Islet precursor cell (in vitro differentiated cells): ENCODE results near the gene PKN3.

Experiments
- DNase-seq: peaks from one replicate; pipeline ENCODE4 v3.0.0-alpha.2; 2018

The PKN3 gene

DNA sequence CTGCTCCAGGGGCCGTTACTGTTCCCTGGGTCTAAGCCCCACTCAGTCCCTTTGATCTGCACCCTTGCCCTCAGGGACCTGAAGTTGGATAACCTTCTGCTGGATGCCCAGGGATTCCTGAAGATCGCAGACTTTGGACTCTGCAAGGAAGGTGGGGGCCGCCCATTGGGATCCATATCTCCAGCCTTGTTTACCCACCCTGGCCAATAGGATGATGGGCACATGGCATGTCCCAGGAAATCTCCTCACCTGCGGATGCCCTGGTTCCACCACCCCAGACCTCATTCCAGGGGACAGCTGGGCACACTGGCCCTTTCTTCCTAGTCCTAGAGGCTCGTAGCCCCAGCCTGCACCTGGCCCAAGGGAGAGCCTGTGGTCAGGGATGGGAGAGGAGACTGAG, 16.2 kb downstream of the PKN3 start:
- no peak for DNase-seq

- DNase-seq: peak; percentile 49
Observed at GRCh38 chr9:128719919-128720605, 17.8 kb downstream of the PKN3 start.

DNA sequence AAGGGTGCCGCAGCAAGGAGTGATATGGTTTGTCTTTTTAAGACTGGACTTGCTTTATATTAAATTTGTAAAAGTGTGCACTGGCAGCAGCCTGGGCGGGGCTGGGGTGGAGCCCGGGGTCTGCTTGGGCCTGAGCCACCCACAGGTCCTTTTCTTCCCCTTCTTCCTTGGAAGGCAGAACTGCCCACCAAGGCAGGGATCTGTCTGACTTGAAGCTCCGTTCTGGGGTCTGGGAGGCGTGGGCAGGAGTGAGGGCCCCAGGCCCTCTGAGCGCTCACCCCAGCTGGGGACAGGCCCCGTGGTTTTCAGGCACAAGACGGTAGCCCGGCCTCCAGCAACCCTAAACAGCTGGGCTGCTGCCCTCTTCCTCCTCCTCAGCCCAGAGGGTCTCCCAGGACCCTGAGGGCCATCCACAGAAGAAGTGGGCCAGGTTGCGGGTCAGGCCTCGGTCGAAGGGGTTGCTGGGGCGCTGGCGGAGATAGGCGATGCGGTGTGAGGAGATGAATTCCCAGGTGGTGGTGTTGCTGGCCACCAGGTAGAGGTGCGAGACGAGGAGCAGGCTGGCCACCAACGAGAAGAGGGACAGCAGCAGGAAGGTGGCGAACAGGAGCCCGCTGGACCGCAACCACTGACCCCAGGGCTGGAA, 18.7 kb downstream of the PKN3 start:
- DNase-seq: no peak

GRCh38 chr9:128721487-128722010, 19.2 kb downstream of the PKN3 start:
- peak; percentile 45 for DNase-seq

DNA sequence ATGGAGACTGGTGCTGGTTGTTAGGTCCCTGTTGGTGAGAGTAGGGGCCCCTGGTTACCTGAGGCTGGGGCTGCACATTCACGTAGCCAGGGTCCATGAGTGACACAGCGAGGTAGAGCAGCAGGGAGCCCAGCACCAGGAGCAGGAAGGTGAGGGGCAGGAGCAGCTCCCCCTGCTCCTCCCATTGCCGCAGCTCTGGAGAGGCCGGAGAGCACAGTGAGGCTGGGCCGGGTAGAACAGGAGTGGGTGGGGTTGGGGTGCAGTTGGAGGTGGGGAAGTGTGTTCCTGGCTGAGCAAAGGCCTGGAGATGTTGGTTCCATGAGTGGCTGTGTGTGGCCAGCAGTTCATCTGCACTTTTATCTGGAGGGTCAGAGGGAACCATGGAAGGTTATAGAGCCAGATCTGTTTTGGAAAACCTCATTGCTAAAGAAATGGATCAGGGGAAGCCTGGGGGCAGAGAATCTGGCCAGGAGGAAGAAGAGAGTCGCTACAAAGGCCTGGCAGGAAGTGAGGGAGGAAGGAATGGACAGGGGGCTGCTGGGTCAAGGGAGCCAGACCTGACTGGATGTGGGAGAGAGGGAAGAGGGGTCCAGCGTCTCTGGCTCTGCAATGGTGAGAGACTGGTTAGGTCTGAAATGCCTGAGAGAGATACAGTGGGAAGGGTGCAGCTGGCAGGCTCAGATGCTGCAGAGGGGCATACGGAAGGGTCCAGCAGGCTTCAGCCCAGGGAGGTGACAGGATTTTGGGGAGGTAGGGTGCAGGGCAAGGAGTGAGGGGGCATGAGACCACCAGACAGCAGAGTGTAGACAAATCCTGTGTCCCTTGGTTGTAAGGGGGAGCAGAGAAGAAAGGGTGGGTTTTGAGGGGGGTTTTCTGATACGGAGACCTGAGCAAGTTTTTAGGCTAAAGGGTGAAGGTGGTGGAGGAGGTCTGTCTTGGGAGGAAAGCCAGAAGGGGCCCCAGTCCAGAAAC, 20.4 kb downstream of the PKN3 start:
- peak; percentile 49 for DNase-seq

GRCh38 chr9:128723352-128723865, 21.1 kb downstream of the PKN3 start:
- DNase-seq: no peak

- DNase-seq: peak; percentile 99
Observed at GRCh38 chr9:128723866-128724743, 21.8 kb downstream of the PKN3 start, which contains the start of gene ZDHHC12. TSS of gene ZDHHC12 (minus strand) at chr9:128724127. CDS start at chr9:128724093, 34 bp downstream.

DNA sequence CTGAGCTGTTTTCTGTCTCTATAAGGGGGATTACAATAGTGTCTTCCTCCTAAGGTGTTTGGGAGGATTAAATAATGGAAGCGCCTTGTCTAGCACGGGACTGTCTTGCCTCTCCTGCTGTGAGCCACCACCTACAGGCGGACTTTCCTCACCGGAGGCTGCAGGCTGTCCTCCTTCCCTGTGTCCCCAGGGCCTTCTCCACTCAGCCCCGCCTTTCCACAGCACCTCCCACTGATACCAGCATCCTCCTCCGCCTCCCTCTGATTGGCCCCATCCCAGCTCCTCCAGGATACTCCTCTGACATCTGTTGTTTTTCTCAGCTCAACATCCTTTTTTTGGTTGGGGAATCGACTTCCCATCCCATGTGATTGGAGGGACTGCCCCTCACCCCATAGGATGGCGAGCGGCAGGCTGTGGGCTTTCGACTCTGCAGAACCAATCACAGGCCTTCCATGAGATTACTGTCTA, 22.5 kb downstream of the PKN3 start:
- DNase-seq: peak; percentile 96

- peak; percentile 36 for DNase-seq
Observed at GRCh38 chr9:128727640-128728248, 25.4 kb downstream of the PKN3 start.

DNA sequence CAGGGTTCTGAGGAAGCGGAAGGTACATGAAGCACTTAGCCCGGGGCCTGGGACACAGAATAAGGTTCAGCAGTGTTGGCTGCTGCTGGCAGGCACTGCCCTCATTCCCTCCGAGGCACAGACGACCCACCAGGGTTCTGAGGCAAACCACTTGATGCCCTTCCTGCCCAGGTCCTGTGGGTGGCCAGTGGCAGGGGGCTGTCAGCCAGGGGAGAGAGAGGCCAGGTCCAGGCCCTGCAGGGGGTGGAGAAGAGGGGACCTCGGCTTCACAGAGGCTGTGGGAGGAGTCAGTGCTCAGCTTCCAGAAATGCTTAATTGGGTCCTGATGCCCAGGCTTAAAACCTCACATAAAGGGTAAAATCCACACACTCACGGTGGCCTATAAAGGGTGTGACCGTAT, 26.0 kb downstream of the PKN3 start:
- peak; percentile 39 for DNase-seq

DNA sequence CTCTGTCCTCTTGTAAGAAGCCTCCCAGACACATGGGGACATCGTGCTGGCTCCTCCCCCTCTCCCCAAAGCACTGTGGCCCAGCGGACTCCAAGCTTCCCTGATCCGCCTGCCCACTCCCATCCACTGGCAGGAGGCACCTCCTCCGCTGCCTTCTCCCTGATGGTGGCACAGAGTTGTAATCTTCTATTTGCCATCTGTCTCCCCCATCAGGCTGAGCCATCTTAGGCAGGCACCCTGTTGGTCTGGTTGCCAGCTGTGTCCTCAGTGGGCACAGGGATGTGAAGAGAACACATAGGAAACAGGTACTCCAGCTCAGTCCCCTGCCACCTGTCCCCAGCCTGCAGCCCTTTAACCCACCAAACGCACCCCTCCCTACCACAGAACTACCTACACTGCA, 27.0 kb downstream of the PKN3 start:
- peak; percentile 40 for DNase-seq

GRCh38 chr9:128729766-128730517, 27.6 kb downstream of the PKN3 start:
- peak; percentile 49 for DNase-seq

- DNase-seq: peak; percentile 30
Observed at GRCh38 chr9:128731093-128731492, 28.8 kb downstream of the PKN3 start.

GRCh38 chr9:128731691-128732090, 29.4 kb downstream of the PKN3 start:
- DNase-seq: peak; percentile 40

DNA sequence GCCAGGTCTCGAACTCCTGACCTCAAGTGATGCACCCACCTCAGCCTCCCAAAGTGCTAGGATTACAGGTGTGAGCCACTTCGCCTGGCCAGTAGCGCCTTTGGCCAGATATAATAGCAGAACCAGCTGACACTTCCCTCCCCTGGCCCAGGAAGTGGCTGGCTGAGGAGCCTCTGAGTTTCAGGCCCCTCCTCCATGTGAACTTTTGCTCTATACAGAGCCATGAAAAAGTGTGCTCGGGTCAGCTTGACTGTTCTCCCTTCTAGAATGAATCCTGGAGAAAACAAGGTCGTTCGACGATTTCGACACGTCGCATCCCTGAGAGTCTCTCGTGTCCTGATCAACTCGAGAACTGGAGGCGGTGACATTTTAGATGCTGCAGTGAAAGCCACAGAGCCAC, 30.3 kb downstream of the PKN3 start:
- peak; percentile 37 for DNase-seq

- DNase-seq: peak; percentile 96
Observed at GRCh38 chr9:128733256-128733655, 31.0 kb downstream of the PKN3 start.

DNA sequence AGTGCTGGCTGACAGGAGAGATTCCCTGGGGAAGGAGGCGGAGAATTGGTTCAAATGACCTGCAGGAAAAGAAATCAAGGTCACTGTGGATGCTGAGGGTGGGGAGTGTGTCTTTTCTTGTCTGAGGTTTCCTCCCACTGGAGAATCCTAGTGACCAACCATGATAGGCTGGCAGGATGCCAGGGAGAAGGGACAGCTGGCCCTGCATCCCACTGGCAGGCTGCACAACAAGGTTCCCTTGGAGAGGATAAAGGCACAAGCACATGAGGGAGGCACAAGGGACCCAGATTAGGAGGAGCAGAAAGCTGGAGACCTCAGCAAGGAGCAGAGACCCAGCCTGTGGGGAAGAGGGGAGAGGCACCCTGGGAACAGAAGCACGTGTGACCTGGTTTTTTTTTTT, 33.1 kb downstream of the PKN3 start:
- DNase-seq: no peak

- DNase-seq: no peak
Observed at GRCh38 chr9:128742401-128742800, 40.1 kb downstream of the PKN3 start.

- no peak for DNase-seq
Observed at GRCh38 chr9:128743421-128743820, 41.1 kb downstream of the PKN3 start.

GRCh38 chr9:128747241-128747640, 44.9 kb downstream of the PKN3 start:
- DNase-seq: no peak
